GM23248 (cell line): ENCODE results near the gene DDI1.
"Not testable (repeated sequence)": the region's sequence is repeated elsewhere in the genome, so short reads cannot be mapped to it uniquely, and the experiment has no call there.

Source experiments
- EZH2 ChIP-seq: fragments of 200-600 bp; sonication (generic); IDR thresholded peaks from 2 replicates; pipeline ENCODE4 v1.6.1; 2018; ENCODE audit warnings: antibody characterized with exemption, mild to moderate bottlenecking; ENCODE audit not compliant: insufficient read depth, poor library complexity, severe bottlenecking
- EZH2phosphoT487 ChIP-seq: fragments of 200-600 bp; sonication (generic); IDR thresholded peaks from 2 replicates; pipeline ENCODE4 v1.6.1; 2018; ENCODE audit warnings: antibody characterized with exemption, moderate library complexity, mild to moderate bottlenecking, low read depth; ENCODE audit not compliant: insufficient read depth

DNA sequence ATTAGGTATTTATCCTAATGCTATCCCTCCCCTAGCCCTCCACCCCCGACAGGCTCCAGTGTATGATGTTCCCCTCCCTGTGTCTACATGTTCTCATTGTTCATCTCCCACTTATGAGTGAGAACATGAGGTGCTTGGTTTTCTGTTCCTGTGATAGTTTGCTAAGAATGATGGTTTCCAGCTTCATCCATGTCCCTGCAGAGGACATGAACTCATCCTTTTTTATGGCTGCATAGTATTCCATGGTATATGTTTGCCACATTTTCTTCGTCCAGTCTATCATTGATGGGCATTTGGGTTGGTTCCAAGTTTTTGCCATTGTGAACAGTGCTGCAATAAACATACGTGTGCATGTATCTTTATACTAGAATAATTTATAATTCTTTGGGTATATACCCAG lies 10.4 kb downstream of the DDI1 start:
- not testable (repeated sequence) for TF ChIP-seq EZH2, EZH2phosphoT487
